GM18861 (cell line): ENCODE results near the gene TSPAN4.

Source experiments
- ATAC-seq: cut with Tn5 transposase; IDR thresholded peaks from one replicate; pipeline ENCODE4 v1.9.1; 2021; ENCODE audit not compliant: unreplicated experiment

Gene TSPAN4

DNA sequence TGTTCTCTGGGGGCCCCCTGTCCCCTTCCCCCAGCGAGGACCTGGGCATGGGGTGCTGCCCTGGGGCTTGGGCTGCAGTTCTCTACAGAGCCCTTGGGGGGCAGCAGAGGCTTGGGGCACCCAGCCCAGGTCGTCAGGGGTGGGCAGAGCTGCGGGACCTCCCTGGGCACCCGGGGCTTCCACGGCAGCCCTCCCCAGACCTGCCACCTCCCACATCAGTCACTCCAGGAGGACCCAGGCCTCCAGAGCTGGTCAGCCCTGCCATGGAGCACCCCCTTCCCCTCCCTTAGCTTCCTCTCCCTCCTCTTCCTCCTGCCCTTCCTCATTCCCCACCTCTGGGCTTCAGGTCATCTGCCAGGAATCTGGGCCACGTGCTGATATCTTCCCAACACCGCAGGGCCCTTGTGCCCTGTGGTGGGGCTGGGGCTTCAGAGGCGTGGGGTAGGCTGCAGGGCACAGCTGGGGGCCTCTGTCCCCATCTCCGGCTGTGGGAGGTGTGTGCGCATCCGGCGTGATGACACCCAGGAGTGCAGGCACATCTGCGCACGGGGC, 5.8 kb downstream of the TSPAN4 start:
- ATAC-seq = no peak

DNA sequence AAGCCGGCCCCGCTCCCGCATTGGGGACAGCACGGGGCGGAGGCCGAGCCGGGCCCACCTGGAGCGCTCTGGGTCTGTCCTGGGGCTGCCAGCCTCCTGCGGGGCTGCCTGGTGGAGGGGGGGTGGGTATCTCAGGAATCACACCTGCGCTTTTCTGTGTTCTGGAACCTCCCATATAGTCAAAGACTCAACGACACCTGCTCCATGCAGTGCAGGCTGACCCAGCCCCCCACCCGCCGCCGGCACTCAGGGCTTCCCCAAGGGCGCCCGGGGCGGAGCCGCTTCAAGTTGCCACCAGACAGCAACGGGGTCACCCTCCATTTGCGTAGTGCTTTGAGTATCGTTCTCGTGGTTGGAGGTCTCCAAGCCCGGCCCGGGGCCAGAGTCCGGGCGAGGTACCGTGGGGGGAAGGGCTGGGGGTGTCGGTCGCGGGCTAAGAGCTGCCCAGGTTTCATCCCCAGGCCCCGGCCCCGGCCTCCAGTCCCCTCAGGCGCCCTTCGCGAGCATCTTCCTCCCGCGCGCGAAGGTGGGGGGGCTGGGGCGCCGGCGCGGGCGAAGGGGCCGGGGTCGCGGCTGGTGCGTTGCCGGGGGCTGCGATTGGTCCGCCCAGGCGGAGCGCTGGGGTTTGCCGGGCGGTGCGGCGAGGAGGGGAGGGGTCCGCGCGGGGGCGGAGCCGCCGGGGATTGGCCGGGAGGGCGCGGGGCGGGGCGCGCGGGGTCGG, 6.6 kb downstream of the TSPAN4 start:
- ATAC-seq = no peak

- ATAC-seq = no peak
These were observed 7.5 kb downstream of the TSPAN4 start for GRCh38 chr11:849951-850774.

DNA sequence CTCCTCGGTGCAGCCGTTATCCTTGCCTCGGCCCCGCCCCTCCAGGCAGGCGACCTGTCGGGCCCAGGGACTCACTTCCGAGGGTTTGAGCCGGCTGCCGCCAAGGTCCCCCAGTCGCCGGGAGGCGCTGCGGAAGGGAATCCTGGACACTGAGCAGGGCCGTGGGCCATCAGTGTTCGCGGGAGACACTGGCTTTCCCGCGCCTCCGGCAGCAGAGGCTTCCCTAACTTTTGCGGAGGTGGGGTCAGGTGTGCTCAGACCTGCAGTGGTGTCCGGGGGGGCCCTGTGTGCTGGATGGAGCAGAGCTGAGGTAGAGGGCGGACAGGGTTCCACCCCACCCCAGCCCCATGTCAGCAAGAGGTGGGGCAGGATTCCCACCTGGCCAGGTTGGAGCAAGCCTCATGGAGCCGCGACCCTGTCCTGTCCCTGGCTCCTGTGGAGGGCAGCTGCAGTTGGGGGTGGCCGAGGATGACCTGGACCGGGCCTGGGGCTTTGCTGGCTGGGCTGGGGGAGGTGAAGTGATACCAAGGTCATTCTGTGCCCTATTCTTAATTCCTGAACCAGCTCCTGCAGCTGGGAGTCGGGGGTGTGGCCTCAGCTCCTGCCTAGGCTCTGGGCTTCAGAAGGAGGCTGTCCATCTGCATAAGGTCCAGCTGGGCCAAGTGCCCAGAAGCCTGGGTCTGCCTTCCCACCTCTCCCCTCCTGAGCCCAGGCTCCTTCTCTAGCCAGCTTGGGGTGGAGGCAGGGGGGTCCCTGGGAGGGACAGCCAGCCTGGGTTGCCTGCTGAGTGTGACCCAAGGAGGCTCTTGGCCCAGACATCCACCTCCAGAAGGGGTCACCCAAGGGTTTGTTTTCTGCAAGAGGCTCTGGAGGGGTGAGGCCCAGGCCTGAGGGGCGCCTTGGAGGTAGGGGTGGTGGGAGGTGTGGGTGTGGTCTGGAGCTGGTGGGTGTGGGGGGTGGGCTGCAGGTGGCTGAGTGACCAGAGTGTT, 8.4 kb downstream of the TSPAN4 start:
- ATAC-seq = no peak

GRCh38 chr11:852762-853161, 10.1 kb downstream of the TSPAN4 start:
- ATAC-seq = no peak

DNA sequence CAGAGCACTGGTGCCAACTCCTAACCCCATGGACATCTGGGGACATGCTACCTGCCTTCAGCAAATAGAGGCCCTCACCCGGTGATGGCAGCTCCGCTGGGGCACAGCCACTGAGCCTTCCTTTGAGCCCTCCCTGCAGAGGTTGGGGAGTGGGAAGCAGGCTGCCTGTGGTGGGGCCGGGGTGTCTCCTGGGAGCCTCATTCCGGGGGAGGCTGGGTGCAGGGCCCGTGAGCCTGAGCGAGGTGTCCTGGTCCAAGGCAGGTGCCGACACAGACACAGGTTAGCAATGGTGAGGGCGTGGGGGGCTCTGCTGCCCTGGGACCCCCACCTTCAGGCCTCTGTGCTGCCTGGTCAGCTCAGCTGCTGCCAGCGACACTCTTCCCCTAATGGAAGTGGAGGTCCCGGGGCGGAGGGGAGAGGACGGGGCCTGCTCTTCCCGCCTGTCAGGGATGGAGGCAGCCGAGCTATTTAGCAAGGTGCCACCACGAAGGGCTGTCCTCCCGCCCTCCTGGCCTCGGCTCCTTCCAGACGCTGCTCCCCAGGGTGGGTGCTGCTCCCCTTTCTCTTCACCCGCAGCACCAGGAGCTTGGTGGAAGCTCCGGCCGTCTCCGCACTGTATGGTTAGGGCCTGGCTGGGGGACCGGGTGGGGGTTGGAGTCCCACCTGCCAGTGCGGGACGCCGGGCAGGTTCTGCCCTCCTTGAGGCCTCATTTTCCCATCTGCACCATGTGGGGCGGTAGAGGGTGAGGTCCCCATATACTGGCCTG, 11.2 kb downstream of the TSPAN4 start:
- no peak for ATAC-seq

DNA sequence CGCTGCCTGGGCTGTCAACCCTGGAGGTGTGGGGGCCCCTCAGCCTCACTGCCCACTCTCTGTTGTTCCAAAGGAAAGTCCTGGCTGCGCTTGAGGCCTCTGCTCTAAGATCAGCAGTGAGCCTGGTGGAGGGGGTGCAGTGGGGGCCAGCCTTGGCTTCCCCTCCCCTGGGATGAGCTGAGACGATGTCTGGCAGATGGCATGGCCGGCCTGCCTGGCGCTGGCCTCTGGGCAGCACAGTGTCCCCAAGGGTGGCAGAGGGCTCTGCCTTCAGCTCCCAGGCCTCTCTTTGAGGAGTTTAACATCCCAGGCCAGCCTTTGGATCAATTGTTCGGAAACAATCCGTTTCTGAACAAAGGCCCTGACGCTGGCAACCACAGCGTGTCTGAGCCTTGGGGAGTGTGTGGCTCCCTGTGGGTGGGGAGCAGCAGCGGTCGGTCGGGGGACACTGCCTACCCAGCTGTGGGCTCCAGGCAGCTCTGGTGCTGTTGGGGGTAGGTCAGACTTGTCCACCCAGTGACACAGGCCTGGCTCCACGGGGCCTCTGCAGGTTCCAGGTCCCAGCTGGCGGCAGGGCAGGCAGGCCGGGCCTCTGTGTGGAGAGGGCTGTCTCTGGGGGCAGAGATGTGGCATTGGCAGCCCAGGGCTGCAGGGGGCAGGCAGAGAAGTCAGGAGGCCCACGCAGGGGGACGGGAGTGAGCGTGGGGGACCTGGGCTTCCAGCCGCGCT, 12.1 kb downstream of the TSPAN4 start:
- no peak for ATAC-seq

DNA sequence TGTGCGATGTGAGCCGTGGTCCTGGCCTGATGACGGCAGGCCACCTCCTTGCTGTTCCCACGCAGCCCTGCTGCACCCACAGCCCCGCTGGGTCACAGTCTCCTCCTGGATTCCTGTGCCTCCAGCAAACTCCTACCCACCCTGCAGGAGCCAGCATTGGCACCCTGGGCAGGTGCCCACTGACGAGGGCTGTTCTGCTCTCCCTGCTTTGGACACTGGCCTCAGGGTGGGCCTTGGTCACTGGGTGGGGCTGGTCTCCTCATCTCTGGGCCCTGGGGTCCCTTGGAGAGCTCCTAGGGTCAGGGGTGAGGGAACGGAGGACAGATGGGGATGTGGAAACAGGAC, 12.7 kb downstream of the TSPAN4 start:
- ATAC-seq = no peak

GRCh38 chr11:855796-856195, 13.1 kb downstream of the TSPAN4 start:
- no peak for ATAC-seq

DNA sequence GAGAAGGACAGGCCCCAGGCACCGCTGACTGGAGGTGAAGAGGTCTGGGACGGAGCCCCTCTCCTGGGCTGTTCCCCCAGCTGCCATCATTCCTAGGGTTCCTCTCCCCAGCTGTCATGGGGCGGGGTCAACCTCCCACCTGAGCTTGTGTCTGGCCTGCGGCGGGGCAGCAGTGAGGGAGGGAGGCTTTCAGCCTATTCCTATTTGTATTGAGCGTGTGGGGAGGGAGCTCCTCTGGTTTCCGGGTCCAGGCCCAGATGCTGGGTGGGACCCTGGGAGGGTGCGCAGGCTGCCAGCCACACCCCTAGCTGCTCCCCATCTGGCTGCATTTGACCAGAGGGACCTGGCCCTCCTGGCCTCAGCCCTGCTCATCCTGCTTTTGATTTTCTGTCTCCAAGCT, 13.7 kb downstream of the TSPAN4 start:
- no peak for ATAC-seq

GRCh38 chr11:858053-858761, 15.6 kb downstream of the TSPAN4 start:
- no peak for ATAC-seq

DNA sequence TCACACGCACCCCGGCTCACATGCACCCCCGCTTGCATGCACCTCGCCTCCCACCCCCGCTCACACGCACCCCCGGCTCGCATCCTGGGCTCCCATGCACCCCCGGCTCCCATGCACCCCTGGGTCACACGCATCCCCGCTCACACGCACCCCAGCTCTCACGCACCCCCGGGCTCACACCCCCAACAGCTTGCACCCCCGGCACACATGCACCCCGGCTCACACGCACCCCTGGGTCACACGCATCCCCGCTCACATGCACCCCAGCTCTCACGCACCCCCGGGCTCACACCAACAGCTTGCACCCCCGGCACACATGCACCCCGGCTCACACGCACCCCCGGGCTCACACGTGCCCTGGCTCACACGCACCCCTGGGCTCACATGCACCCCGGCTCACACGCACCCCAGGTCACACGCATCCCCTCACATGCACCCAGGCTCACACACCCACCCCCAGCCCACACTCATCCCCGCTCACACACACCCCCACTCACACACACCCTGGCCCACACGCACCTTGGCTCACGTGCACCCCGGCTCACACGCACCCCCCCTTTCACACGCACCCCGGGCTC, 16.2 kb downstream of the TSPAN4 start:
- ATAC-seq = no peak

DNA sequence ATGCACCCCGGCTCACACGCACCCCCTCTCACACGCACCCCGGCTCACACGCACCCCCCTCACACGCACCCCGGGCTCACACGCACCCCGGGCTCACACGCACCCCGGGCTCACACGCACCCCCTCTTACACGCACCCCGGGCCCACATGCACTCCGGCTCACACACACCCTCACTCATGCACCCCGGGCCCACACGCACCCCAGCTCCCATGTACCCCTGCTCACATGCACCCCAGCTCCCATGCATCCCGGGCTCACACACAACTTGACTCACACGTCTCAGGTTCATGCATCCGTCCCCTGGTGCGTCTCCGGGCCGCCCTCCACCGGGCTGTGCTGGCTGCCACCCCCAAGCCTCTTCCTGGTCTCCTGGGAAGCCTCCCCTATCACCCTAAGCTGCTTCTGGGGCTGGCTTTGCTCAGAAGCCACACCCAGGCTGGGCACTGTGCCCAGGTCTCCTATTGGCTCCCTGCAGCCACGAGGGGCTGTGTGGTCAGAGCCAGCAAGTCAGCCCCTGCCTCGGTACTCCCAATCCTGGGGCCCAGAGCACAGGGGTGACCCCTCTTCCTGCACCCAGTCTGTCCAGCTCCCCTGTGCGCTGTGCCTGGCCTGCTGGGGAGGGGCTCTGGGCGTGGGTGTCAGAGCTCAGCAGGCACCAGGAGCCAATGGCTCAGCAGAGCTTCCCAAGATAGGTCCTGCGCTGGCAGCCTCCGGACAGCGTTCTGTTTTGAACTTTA, 16.9 kb downstream of the TSPAN4 start:
- ATAC-seq = no peak

DNA sequence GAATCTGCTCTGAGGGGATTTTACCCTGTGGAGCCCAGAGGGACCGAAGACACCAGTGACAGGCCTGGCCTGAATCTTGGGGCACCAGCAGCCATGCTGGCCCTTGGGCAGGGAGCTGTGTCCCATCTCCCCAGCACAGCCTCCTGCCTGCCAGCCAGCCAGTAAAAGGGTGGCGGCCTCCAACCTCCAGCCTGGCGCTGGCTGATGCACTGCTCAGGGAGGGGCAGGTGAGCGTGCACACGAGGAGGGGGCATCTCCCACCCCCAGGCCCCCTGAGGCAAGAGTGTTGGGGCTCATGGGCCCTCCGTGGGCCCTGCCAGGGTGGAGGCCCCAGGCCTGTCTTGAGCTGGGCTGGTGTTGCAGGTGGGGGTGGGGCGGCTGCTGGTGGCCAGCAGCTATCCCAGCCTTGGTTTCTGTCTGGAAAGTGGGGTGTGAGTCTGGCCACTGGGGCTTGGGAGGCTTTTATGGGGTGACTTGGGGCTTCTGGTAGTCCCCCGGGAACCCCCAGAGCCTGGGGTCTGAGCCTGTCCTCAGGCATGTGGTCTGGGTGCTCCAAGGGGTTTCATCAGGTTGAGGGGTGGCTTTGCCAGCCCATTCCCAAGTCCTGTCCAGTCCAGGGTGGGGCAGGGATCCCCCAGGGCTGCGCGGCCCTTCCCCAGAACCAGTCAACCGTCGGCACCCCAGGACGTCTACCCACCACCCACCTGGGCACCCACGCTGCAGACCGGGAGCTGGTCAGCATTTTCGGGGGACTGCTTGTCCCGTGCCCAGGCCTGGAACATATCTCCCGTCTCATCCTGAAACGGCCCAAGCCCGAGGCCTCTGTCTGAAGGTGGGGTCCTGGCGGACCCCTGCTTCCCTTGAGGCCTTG, 17.8 kb downstream of the TSPAN4 start:
- ATAC-seq = no peak

GRCh38 chr11:861105-861479, 18.4 kb downstream of the TSPAN4 start:
- no peak for ATAC-seq

DNA sequence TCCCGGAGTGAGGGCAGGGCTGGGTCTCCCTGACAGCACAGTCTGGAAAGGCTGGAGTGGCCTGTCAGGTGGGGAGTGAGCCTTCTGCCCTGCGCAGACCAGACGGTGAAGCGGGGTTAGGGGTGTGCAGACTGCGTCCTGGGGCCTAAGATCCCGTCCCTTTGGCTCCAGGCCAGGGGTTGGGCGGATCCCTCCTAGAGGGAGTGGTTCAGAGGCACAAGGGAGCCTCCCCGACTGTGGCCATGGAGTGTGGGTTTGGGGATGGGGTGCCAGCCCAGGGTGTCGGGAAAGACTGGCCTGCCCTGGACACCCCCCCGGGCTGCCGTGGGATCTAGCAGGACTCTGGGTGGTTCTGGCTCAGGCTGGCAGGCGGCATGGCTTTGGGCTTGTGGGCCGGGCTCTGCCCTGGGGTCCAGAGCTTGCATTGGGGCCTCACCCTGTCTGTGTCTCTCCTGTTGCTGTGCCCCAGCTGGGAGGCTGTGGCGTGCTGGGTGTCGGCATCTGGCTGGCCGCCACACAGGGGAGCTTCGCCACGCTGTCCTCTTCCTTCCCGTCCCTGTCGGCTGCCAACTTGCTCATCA, 19.5 kb downstream of the TSPAN4 start:
- no peak for ATAC-seq

DNA sequence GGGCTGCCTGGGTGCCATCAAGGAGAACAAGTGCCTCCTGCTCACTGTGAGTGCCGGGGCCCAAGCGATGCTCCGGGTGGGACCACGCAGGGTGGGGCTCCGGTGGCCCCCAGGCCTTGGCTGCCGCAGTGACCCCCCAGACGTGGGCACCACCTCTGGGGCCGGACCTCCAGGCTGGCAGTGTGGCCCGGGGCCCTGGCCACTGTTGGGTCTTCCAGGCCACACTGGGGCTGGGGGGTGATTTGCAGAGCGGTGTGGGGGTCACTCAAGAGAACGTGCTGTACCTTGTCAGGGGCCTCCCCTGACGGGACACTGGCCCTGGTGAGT, 20.0 kb downstream of the TSPAN4 start:
- no peak for ATAC-seq
